Urinary bladder (tissue), 4 donors: ENCODE data around the gene TRRAP. TPM values are rescaled to one million over a fixed set of nuclear protein-coding genes. Genes with fewer than 3 reads are reported as not detected.

ENCODE experiments used
- DNase-seq: peaks from one replicate; pipeline ENCODE4 v3.0.0-alpha.2; 2015; ENCODE audit errors: extremely low spot score
- H3K27ac ChIP-seq: one replicate; pipeline ENCODE4 v1.5.1; 2013; ENCODE audit warnings: low read depth, mild to moderate bottlenecking, moderate library complexity
- H3K36me3 ChIP-seq: one replicate; pipeline ENCODE4 v1.6.1; 2013; ENCODE audit warnings: mild to moderate bottlenecking, moderate library complexity; ENCODE audit not compliant: insufficient read depth
- H3K4me1 ChIP-seq: one replicate; pipeline ENCODE4 v1.6.1; 2013; ENCODE audit warnings: mild to moderate bottlenecking, moderate library complexity; ENCODE audit not compliant: insufficient read depth
- H3K4me3 ChIP-seq: one replicate; pipeline ENCODE4 v1.5.1; 2013; ENCODE audit warnings: low read depth, low read length
- WGBS: extraction: QIAGEN DNeasy Blood & Tissue Kit; methylation state at CpG from one replicate; pipeline ENCODE4 v1.1.7; 2013; 5-methylcytosine and 5-hydroxymethylcytosine counted together
- polyA plus RNA-seq: library from polyadenylated mRNA; stranded (reverse); fragments of 200-250 nt; gene quantifications from one replicate; pipeline ENCODE4 v1.2.3, GENCODE V29; 2013
- total RNA-seq: library from RNA; depleted of rRNA; stranded (reverse); fragments of >200 nt; gene quantifications from one replicate; pipeline ENCODE4 v1.2.3, GENCODE V29; 2014
- donor health status: healthy with polysubstance abuse.
- donor health status: healthy.

The TRRAP gene
- total and polyA plus RNA-seq, 2 donors, result 14.2 to 35.6 TPM

- Histone ChIP-seq H3K36me3 (peaks cover 7% of the 10 kb centered on the region), H3K4me1 (no peaks in the 10 kb centered on the region), H3K4me3 (no peak overlapping the region), H3K27ac (no peak overlapping the region)
- WGBS, result 93% methylated on average over 11 of the region's 11 CpGs
- no peak for DNase-seq
Observed at GRCh38 chr7:99006739-99007424, 128.6 kb downstream of the TRRAP start.

- Histone ChIP-seq H3K4me3 (no peak overlapping the region), H3K27ac (no peak overlapping the region), H3K36me3 (peaks cover 15% of the 10 kb centered on the region), H3K4me1 (no peaks in the 10 kb centered on the region)
- DNase-seq, result no peak
- 96% methylated on average over 23 of the region's 23 CpGs for WGBS
Observed at GRCh38 chr7:99008181-99008631, 129.9 kb downstream of the TRRAP start.

- WGBS, result 93% methylated on average over 11 of the region's 11 CpGs
Observed at GRCh38 chr7:99008921-99009530, 130.7 kb downstream of the TRRAP start.

GRCh38 chr7:99010281-99010680, 131.9 kb downstream of the TRRAP start:
- no peak for DNase-seq
- Histone ChIP-seq H3K36me3 (peaks cover 17% of the 10 kb centered on the region), H3K27ac (no peak overlapping the region), H3K4me1 (no peaks in the 10 kb centered on the region), H3K4me3 (no peak overlapping the region)
- 87% methylated on average over 9 of the region's 9 CpGs for WGBS

More at GRCh38 chr7:99008921-99009530, 130.7 kb downstream of the TRRAP start:
- Histone ChIP-seq H3K4me1 (no peaks in the 10 kb centered on the region), H3K27ac (no peak overlapping the region), H3K4me3 (no peak overlapping the region), H3K36me3 (peaks cover 15% of the 10 kb centered on the region)
- no peak for DNase-seq

GRCh38 chr7:99011341-99011705, 133.0 kb downstream of the TRRAP start:
- WGBS, result 98% methylated on average over 24 of the region's 24 CpGs

GRCh38 chr7:99011706-99012404, 133.5 kb downstream of the TRRAP start:
- Histone ChIP-seq H3K27ac (no peak overlapping the region), H3K36me3 (peaks cover 17% of the 10 kb centered on the region), H3K4me1 (no peaks in the 10 kb centered on the region), H3K4me3 (no peak overlapping the region)
- WGBS, result 92% methylated on average over 36 of the region's 36 CpGs
- DNase-seq, result no peak

More at GRCh38 chr7:99011341-99011705, 133.0 kb downstream of the TRRAP start:
- no peaks in the 10 kb centered on the region for H3K4me1 ChIP-seq
- no peak overlapping the region for H3K27ac ChIP-seq
- no peak overlapping the region for H3K4me3 ChIP-seq
- peaks cover 17% of the 10 kb centered on the region for H3K36me3 ChIP-seq
- no peak for DNase-seq

- H3K36me3 ChIP-seq, result peaks cover 17% of the 10 kb centered on the region
Observed at GRCh38 chr7:99012722-99013121, 134.4 kb downstream of the TRRAP start.

GRCh38 chr7:99013266-99014112, 135.2 kb downstream of the TRRAP start:
- Histone ChIP-seq H3K36me3 (peaks cover 17% of the 10 kb centered on the region), H3K27ac (no peak overlapping the region), H3K4me1 (no peaks in the 10 kb centered on the region), H3K4me3 (no peak overlapping the region)
- 95% methylated on average over 25 of the region's 25 CpGs for WGBS
- no peak for DNase-seq

More at GRCh38 chr7:99012722-99013121, 134.4 kb downstream of the TRRAP start:
- 96% methylated on average over 13 of the region's 13 CpGs for WGBS
- no peaks in the 10 kb centered on the region for H3K4me1 ChIP-seq
- no peak overlapping the region for H3K4me3 ChIP-seq
- no peak overlapping the region for H3K27ac ChIP-seq
- DNase-seq, result no peak

GRCh38 chr7:99014113-99014985, 136.0 kb downstream of the TRRAP start:
- H3K27ac ChIP-seq, result no peak overlapping the region
- no peaks in the 10 kb centered on the region for H3K4me1 ChIP-seq
- peaks cover 17% of the 10 kb centered on the region for H3K36me3 ChIP-seq
- H3K4me3 ChIP-seq, result no peak overlapping the region
- no peak for DNase-seq
- WGBS, result 95% methylated on average over 18 of the region's 18 CpGs

- Histone ChIP-seq H3K27ac (no peak overlapping the region), H3K4me3 (no peak overlapping the region), H3K36me3 (peaks cover 13% of the 10 kb centered on the region), H3K4me1 (no peaks in the 10 kb centered on the region)
- DNase-seq, result no peak
- 97% methylated on average over 8 of the region's 8 CpGs for WGBS
Observed at GRCh38 chr7:99016196-99016595, 137.9 kb downstream of the TRRAP start.

GRCh38 chr7:99019523-99020412, 141.4 kb downstream of the TRRAP start:
- H3K4me3 ChIP-seq, result no peak overlapping the region
- no peak for DNase-seq
- no peaks in the 10 kb centered on the region for H3K36me3 ChIP-seq
- no peaks in the 10 kb centered on the region for H3K4me1 ChIP-seq
- 94% methylated on average over 12 of the region's 12 CpGs for WGBS
- no peak overlapping the region for H3K27ac ChIP-seq

- Histone ChIP-seq H3K4me3 (no peak overlapping the region), H3K27ac (no peak overlapping the region), H3K36me3 (no peaks in the 10 kb centered on the region), H3K4me1 (no peaks in the 10 kb centered on the region)
- no peak for DNase-seq
- 96% methylated on average over 3 of the region's 3 CpGs for WGBS
Observed at GRCh38 chr7:99020413-99020715, 142.0 kb downstream of the TRRAP start.
